HL-60/S4 (cell line): ENCODE results near the gene FH.

ENCODE experiments used
- in situ Hi-C: fragments of 300-500 bp; cut with MboI; formaldehyde crosslinking; loops from 2 replicates; pipeline ENCODE4 v1.14.3; 2022; ENCODE audit warnings: low sequenced_read_pairs

The FH gene

GRCh38 chr1:241462391-241462790 is 57.2 kb downstream of the FH start:
- in situ Hi-C loops: no loop called here

DNA sequence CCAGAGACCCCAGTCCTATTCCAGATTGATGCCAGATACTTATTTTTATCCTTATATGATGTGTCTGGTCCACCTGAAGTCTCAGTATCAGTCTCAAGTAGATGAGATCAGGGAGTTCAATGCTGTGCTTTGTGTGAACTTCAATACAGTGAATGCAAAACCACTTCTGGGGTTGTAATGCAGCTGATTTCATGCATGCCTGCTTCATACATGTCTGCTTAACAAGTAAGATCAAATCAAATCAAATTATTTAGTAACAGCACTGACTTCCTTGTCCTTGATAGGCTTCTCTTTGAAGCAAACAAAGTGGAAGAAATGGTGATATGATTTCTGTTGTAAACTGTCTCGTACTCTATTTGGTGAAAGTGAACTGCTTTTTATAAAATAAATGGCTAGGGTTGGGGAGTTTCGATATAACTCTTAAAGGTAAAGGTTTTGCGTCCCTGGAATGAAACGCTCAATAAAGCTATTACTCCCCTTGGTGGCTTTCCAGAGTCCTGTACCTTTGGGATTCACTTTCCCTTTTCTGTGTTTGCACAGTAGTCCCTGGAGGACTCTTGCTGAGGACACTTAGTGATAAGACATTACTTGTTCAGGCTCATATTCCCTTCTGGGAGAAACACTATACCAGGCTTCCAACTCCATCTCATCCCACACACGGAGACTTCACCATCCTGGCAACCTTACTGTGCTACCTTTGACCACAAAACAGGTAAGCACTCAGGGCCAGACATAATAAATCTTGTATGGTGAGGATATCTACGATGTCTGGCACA is 59.3 kb downstream of the FH start:
- in situ Hi-C loops: no loop called here

GRCh38 chr1:241459186-241459802 is 60.3 kb downstream of the FH start:
- in situ Hi-C loops: no loop called here

GRCh38 chr1:241457421-241457820 is 62.1 kb downstream of the FH start:
- in situ Hi-C loops: no loop called here

DNA sequence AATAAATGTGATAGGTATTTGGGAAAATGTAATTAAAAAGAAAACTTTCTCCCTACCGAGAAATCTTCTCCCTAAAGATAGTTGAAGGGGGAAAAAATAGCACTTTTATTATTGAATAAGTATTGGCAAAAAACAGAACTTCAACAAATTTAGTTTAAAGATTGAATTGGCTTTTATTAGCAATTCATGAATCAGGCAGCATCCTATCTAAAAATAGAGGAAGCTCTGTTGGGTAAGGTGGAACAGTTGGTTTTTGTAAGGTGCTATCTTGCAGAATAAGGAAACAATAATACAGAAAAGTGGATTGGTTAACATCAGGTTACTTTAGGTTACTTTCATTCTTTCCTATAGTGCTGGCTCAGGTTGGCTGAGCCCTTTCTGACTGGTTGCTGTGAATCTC is 62.8 kb downstream of the FH start:
- in situ Hi-C loops: no loop called here

GRCh38 chr1:241453732-241454131 is 65.8 kb downstream of the FH start:
- in situ Hi-C loops: no loop called here

GRCh38 chr1:241451956-241452355 is 67.6 kb downstream of the FH start:
- in situ Hi-C loops: no loop called here
